ENCODE results near the gene B3GNT8.

The B3GNT8 gene

DNA sequence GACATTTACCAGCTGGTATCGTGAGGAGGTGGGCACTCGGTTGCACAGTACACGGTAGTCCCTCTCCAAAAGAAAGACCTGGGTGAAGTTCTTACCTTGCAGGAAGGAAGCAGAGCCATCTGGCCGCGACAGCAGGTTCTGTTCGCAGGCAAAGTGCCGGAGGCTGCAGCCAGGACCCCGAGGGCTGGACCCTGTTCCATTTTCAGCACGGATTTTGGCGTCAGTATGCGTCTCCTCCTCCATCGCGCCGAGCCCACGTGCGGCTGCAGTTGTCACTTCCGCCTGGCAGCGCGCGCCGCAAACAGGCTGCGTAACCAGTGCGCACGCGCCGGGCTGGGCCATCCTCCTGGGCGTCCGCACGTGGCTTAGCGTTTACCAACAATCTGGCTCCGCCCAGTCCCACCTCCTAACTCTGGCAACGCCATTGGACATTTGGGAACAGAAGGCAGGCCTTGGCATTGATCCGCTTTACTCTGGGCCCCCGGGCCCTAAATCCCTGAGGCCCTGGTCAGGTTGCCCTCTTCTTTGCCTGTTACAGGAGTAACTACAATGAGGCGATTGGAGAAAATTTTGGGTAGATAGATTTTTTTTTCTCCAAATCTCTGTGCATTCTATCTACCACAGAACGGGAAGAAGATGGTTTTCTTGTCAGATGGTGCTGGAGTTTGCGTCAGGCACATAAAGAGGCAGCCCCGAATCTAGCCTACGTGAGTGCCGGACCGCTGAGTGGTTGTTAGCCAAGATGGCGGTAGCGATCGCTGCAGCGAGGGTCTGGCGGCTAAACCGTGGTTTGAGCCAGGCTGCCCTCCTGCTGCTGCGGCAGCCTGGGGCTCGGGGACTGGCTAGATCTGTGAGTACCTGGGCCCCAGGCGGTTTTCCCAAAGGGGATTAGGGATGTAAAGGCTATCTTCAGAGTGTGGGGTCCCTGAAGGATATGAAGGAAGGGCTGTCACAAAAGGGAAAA lies 29.8 kb downstream of the B3GNT8 start, which contains the start of the genes BCKDHA and EXOSC5:
Gene BCKDHA (plus strand): TSS at position 733 of the 964 bp plus-strand sequence. CDS start 10 bp downstream, at position 743.
Gene EXOSC5 (minus strand): TSS at position 274 of the 964 bp plus-strand sequence. CDS start 31 bp downstream, at position 243.
- DNase-seq (ENCODE audit: extremely low read depth, insufficient read length), result peak; percentile 99
- TF ChIP-seq, protein P1, sequence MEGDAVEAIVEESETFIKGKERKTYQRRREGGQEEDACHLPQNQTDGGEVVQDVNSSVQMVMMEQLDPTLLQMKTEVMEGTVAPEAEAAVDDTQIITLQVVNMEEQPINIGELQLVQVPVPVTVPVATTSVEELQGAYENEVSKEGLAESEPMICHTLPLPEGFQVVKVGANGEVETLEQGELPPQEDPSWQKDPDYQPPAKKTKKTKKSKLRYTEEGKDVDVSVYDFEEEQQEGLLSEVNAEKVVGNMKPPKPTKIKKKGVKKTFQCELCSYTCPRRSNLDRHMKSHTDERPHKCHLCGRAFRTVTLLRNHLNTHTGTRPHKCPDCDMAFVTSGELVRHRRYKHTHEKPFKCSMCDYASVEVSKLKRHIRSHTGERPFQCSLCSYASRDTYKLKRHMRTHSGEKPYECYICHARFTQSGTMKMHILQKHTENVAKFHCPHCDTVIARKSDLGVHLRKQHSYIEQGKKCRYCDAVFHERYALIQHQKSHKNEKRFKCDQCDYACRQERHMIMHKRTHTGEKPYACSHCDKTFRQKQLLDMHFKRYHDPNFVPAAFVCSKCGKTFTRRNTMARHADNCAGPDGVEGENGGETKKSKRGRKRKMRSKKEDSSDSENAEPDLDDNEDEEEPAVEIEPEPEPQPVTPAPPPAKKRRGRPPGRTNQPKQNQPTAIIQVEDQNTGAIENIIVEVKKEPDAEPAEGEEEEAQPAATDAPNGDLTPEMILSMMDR (IDR thresholded peaks at IDR 0.05; ENCODE audit: insufficient read depth, low read length, poor library complexity, severe bottlenecking), result no peak
- Histone ChIP-seq H3K4me3 (replicated peaks; ENCODE audit: low read depth, low read length) (peak within 1 kb of the TSS; percentile 99), H3K27me3 (replicated peaks; ENCODE audit: control insufficient read depth, insufficient read depth, low read length) (no peaks in the 10 kb centered on the region), H3K36me3 (ENCODE audit: control insufficient read depth, insufficient read depth, low read length) (peaks cover 3% of the 10 kb centered on the region; the same call in 1 of the 2 replicates)

DNA sequence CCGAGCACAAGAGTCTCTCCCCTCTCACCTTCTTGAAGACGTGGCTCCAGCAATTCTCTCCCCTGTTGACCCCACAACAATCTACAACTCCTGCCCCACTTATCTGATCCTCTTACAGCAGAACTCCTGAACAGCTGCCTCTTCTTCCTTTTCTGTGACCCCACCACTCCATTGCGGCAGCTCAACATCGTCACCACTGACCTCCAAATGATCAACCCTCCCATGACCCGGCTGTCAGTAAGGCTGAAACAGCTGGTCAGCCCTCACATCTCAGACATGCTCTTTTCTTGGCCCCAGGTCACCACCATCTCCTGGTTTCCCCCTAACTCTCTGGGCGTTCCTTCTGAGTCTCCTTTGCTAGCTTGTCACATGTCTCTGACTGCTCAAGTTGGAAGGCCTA lies 31.8 kb downstream of the B3GNT8 start:
- H3K36me3 ChIP-seq (ENCODE audit: control insufficient read depth, insufficient read depth, low read length), result peaks cover 14% of the 10 kb centered on the region
- H3K27me3 ChIP-seq (replicated peaks; ENCODE audit: control insufficient read depth, insufficient read depth, low read length), result no peaks in the 10 kb centered on the region
- no peak for DNase-seq (ENCODE audit: extremely low read depth, insufficient read length)
- peak overlapping the region; percentile 2; the same call in 1 of the 2 replicates for H3K4me3 ChIP-seq (replicated peaks; ENCODE audit: low read depth, low read length)
- TF ChIP-seq, protein P1 (IDR thresholded peaks at IDR 0.05; ENCODE audit: insufficient read depth, low read length, poor library complexity, severe bottlenecking), result no peak

DNA sequence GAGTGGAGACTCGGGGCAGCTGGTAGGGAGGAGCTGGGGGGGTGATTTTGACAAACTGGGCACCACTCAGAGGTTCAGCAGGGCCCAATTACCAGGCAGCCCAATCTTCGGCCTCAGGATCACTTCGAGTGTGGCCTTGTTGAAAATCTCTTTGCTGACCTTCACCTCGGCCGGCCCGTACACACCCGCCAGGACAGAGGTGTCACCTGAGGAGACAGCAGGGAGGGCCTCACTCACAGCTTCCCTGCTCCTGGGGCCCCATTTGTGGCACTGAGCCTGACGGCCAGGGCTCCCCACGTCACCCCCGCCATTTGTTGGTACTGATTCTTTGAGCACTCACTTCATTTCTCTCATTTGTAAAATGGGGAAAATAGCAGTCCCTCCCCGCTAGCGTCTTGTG lies 34.4 kb downstream of the B3GNT8 start:
- DNase-seq (ENCODE audit: extremely low read depth, insufficient read length), result no peak
- no peaks in the 10 kb centered on the region for H3K27me3 ChIP-seq (replicated peaks; ENCODE audit: control insufficient read depth, insufficient read depth, low read length)
- TF ChIP-seq, protein P1 (IDR thresholded peaks at IDR 0.05; ENCODE audit: insufficient read depth, low read length, poor library complexity, severe bottlenecking), result no peak
- no peak overlapping the region for H3K4me3 ChIP-seq (replicated peaks; ENCODE audit: low read depth, low read length)
- peaks cover 23% of the 10 kb centered on the region for H3K36me3 ChIP-seq (ENCODE audit: control insufficient read depth, insufficient read depth, low read length)

DNA sequence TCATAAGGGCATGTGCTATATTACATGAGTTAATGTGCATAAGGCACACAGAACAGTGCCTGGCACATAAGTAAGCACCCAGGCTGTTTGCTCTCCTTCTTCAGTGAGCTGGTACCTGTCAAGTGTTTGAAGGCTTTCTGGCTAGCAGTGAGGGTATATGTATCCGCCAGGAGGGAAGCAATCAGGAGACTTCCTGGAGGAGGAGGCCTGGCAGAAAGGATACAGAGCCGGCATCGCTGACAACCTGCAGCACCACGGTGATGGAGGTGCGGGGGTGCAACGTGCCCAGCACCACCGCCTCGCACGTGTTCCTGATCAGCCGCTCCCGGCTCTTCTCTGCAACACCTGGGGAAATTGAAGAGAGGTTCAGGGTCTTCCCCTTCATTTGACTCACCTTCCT lies 35.6 kb downstream of the B3GNT8 start:
- no peak for DNase-seq (ENCODE audit: extremely low read depth, insufficient read length)
- Histone ChIP-seq H3K27me3 (replicated peaks; ENCODE audit: control insufficient read depth, insufficient read depth, low read length) (no peaks in the 10 kb centered on the region), H3K36me3 (ENCODE audit: control insufficient read depth, insufficient read depth, low read length) (peaks cover 26% of the 10 kb centered on the region), H3K4me3 (replicated peaks; ENCODE audit: low read depth, low read length) (no peak overlapping the region)
- TF ChIP-seq, protein P1 (IDR thresholded peaks at IDR 0.05; ENCODE audit: insufficient read depth, low read length, poor library complexity, severe bottlenecking), result no peak

DNA sequence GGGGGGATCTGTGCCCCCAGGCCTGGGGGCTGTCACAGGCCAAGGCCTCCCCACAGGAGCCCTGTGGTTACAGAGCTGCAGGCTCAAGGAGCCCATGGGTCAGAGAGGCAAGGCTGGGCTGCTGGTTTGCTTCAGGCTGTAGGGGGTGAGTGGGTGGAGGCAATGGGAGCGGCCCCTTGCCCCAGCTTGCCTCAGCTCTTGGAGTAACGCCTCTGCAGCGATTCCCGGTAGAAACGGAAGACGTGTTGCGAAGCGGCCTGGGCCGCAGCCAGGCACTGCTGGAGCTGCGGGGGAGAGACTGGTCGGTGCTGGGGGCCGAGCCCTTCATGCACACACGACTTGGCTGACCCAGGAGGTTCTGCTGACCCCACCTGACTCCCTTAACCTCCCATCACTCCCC lies 40.7 kb downstream of the B3GNT8 start:
- H3K36me3 ChIP-seq (ENCODE audit: control insufficient read depth, insufficient read depth, low read length), result peaks cover 17% of the 10 kb centered on the region
- TF ChIP-seq, protein P1 (IDR thresholded peaks at IDR 0.05; ENCODE audit: insufficient read depth, low read length, poor library complexity, severe bottlenecking), result no peak

More for the DNA sequence above, 40.7 kb downstream of the B3GNT8 start:
- H3K4me3 ChIP-seq (replicated peaks; ENCODE audit: low read depth, low read length), result no peak overlapping the region
- DNase-seq (ENCODE audit: extremely low read depth, insufficient read length), result no peak
- H3K27me3 ChIP-seq (replicated peaks; ENCODE audit: control insufficient read depth, insufficient read depth, low read length), result no peaks in the 10 kb centered on the region
